HFFc6 (cell line): ENCODE results near the gene COL19A1. TPM values are rescaled to one million over a fixed set of nuclear protein-coding genes. Genes with fewer than 3 reads are reported as not detected.

Experiments used
- total RNA-seq, 6 experiments: library from RNA; stranded (reverse); fragmentation: NEBNext Ultra II Directional; extraction: Animal tissue kit (Norgen Biotek cat#: 25700); gene quantifications; 2 replicates in 1 of 6; 3 replicates in 5 of 6; pipeline ENCODE4 v1.2.3, GENCODE V29; 2021

COL19A1 gene
- total RNA-seq, 6 experiments from 2014 or later, result not detected

Other genes starting within 250 kb of the COL19A1 start
- 10 to 100 TPM; 17.0 to 22.3 (median 21.4) TPM for gene LMBRD1, start 69.5 kb upstream of the COL19A1 start, total RNA-seq